C4-2B (cell line): ENCODE data around the gene FEV.

Experiments used
- H3K27ac ChIP-seq: fragments of 450-650 bp; 2 replicates; pipeline ENCODE4 v1.5.1; 2017
- CTCF ChIP-seq: fragments of 450-650 bp; conservative IDR thresholded peaks from 2 replicates; pipeline ENCODE4 v1.5.1; 2017; ENCODE audit warnings: mild to moderate bottlenecking
- ZFX ChIP-seq: fragments of 450-650 bp; IDR thresholded peaks from 2 replicates; pipeline ENCODE4 v1.6.1; 2017

The FEV gene

GRCh38 chr2:219016721-219017120 is 31.7 kb upstream of the FEV start:
- no peak overlapping the region for H3K27ac ChIP-seq
- no peak for TF ChIP-seq ZFX
- TF ChIP-seq CTCF = no peak

- no peak overlapping the region for H3K27ac ChIP-seq
- TF ChIP-seq ZFX (no peak), CTCF (no peak)
These were observed 25.9 kb upstream of the FEV start for GRCh38 chr2:219010873-219011272.

- TF ChIP-seq CTCF (peak; percentile 67), ZFX (no peak)
- H3K27ac ChIP-seq = no peak overlapping the region
These were observed 25.3 kb upstream of the FEV start for GRCh38 chr2:219010162-219010756.

- H3K27ac ChIP-seq = no peak overlapping the region
- TF ChIP-seq ZFX (no peak), CTCF (no peak)
These were observed 24.3 kb upstream of the FEV start for GRCh38 chr2:219009294-219009693.

- no peak for TF ChIP-seq ZFX
- TF ChIP-seq CTCF = no peak
- no peak overlapping the region for H3K27ac ChIP-seq
These were observed 19.0 kb upstream of the FEV start for GRCh38 chr2:219003979-219004378.

- TF ChIP-seq CTCF (no peak), ZFX (no peak)
- no peak overlapping the region for H3K27ac ChIP-seq
These were observed 18.3 kb upstream of the FEV start for GRCh38 chr2:219003267-219003634.

- peak; percentile 88 for TF ChIP-seq CTCF
- no peak for TF ChIP-seq ZFX
- peak overlapping the region; percentile 64 for H3K27ac ChIP-seq
These were observed 17.6 kb upstream of the FEV start for GRCh38 chr2:219002395-219003266.
